SK-N-MC (cell line): ENCODE measurements around the gene CYS1.

Experiments used
- DNase-seq: peaks from one replicate; pipeline ENCODE4 v3.0.0-alpha.2; 2011; ENCODE audit warnings: low read depth, low spot score
- H3K27ac ChIP-seq: fragments of 200-600 bp; sonication (generic); 2 replicates; pipeline ENCODE4 v1.5.1; 2016; ENCODE audit warnings: mixed run types
- H3K36me3 ChIP-seq: fragments of 200-600 bp; sonication (generic); 2 replicates; pipeline ENCODE4 v1.6.1; 2017; ENCODE audit warnings: antibody characterized with exemption, low read length, mixed read lengths; ENCODE audit not compliant: insufficient read depth
- H3K4me3 ChIP-seq: fragments of 200-600 bp; sonication (generic); 2 replicates; pipeline ENCODE4 v1.5.1; 2016
- H3K9ac ChIP-seq: fragments of 200-600 bp; sonication (generic); 2 replicates; pipeline ENCODE4 v1.8.0; 2017; ENCODE audit warnings: mixed run types, mixed read lengths; ENCODE audit not compliant: insufficient read length
- H3K9me3 ChIP-seq: fragments of 200-600 bp; sonication (generic); 2 replicates; pipeline ENCODE4 v1.6.1; 2017; ENCODE audit warnings: low read depth, mild to moderate bottlenecking, antibody characterized with exemption, low read length, moderate library complexity, mixed read lengths
- EZH2 ChIP-seq: fragments of 200-600 bp; sonication (generic); IDR thresholded peaks from one replicate; pipeline ENCODE4 v1.6.1; 2017; ENCODE audit warnings: antibody characterized with exemption
- FOXP2 ChIP-seq: optimal IDR thresholded peaks from 2 replicates; pipeline ENCODE3; 2011; ENCODE audit warnings: mild to moderate bottlenecking, moderate library complexity; ENCODE audit not compliant: insufficient read depth; ENCODE audit errors: extremely low read length, control extremely low read depth
- POLR2AphosphoS5 ChIP-seq: IDR thresholded peaks from 2 replicates; pipeline ENCODE4 v1.6.1; 2012; ENCODE audit warnings: mild to moderate bottlenecking, low read depth, low read length, borderline replicate concordance

Gene CYS1

GRCh38 chr2:10052216-10052615, 28.0 kb downstream of the CYS1 start:
- no peak for DNase-seq
- Histone ChIP-seq H3K9ac (no peak overlapping the region), H3K27ac (no peak overlapping the region), H3K9me3 (no peaks in the 10 kb centered on the region), H3K4me3 (no peak overlapping the region), H3K36me3 (peaks cover 31% of the 10 kb centered on the region; the same call in 1 of the 2 replicates)
- TF ChIP-seq FOXP2 (no peak), POLR2AphosphoS5 (no peak), EZH2 (no peak)

DNA sequence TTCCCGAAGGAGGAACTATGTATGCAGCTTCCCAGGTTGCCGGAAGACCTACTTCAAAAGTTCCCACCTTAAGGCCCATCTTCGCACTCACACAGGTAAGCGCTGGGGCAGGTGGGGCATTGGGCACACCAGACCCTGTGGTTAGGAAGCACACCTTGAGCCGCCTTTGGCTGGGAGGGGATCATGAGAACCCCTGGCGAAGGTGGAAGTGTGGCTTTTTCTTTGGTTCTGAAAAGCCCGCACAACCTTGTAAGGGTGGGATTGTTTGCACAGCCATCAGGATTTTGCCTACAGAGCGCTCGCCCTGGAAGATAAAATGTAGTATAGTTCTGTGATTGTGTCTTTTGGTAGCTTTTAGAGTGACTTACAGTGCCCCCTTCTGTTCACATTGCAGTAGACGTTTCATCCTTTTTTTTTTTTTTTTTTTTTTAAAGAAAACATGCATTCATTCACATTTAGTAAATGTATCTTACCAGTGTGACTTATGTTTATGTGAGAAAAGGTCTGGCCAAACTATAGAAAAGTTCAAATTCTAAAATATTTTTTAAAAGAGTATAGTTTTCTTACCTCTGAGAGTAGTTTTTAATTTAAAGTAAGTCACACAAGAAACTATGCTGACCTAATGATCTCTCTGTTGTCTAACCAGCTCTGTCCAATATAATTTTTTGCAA, 31.6 kb downstream of the CYS1 start:
- no peak overlapping the region for H3K9ac ChIP-seq
- H3K9me3 ChIP-seq: no peaks in the 10 kb centered on the region
- peaks cover 27% of the 10 kb centered on the region; the same call in 1 of the 2 replicates for H3K36me3 ChIP-seq
- no peak overlapping the region for H3K4me3 ChIP-seq
- DNase-seq: peak; percentile 10
- TF ChIP-seq POLR2AphosphoS5 (no peak), FOXP2 (no peak), EZH2 (no peak)
- H3K27ac ChIP-seq: no peak overlapping the region

- Histone ChIP-seq H3K9ac (no peak overlapping the region), H3K36me3 (peaks cover 20% of the 10 kb centered on the region; the same call in 1 of the 2 replicates)
These were observed 32.4 kb downstream of the CYS1 start for GRCh38 chr2:10047616-10048500.

DNA sequence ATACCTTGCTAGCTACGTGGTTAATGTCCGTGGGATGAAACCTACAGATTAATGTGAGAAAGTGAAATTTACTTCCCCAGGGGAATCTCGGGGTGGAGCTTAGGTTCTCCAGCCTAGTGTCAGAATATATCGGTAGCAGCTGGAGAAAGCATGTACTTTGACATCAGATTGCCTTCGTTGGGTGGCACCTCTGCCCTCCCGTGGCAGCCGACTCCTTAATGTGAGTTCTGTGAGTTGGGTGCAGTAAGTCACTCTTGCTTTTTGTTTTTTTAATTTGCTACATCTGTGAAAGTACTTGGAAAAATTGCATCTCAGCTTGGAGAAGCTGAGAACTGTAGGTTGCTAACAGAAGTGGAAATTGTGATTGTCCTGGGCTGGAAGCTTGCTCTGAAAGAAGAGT, 33.3 kb downstream of the CYS1 start:
- Histone ChIP-seq H3K27ac (0 out of 2 replicates have a peak overlapping the region, but pooled peaks have one; percentile 8), H3K9me3 (no peaks in the 10 kb centered on the region), H3K9ac (no peak overlapping the region), H3K4me3 (no peak overlapping the region), H3K36me3 (peaks cover 14% of the 10 kb centered on the region; the same call in 1 of the 2 replicates)
- DNase-seq: no peak
- TF ChIP-seq POLR2AphosphoS5 (no peak), FOXP2 (no peak), EZH2 (no peak)

More at GRCh38 chr2:10047616-10048500, 32.4 kb downstream of the CYS1 start:
- H3K27ac ChIP-seq: no peak overlapping the region
- no peak for DNase-seq
- no peak overlapping the region for H3K4me3 ChIP-seq
- H3K9me3 ChIP-seq: no peaks in the 10 kb centered on the region
- TF ChIP-seq EZH2: no peak
- no peak for TF ChIP-seq FOXP2
- no peak for TF ChIP-seq POLR2AphosphoS5

DNA sequence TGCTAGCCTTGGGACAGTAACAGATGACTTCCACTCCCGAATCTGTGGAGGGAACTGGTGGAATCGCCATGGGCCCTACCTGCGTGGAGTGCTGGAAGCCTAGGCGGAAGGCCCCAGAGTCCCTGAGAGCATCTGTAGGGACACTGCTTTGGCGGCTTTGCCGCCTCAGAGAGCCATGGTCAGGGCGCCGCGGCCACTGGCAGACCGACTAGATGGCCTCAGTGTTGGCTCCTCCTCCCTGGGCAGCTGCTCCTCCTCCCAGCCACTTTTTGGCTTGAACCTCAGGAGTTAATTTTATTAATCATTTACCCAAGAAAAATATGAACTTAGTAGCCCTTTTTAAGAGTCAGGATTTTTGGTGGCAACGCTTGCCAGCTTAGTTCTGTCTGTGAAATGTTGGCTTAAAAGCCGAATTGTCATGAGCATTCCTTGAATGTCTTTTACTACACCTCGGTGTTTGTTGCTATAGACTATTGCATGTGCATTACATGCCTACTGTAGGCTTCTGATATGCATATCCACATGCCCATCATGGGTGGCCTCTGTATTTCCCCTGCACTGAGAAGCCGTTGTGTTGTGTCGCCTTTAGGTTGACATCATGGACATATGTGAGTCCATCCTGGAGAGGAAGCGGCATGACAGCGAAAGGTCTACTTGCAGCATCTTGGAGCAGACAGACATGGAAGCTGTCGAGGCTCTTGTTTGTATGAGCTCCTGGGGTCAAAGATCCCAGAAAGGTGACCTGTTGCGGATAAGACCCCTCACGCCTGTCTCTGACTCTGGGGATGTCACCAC, 34.5 kb downstream of the CYS1 start:
- H3K9ac ChIP-seq: no peak overlapping the region
- DNase-seq: no peak

DNA sequence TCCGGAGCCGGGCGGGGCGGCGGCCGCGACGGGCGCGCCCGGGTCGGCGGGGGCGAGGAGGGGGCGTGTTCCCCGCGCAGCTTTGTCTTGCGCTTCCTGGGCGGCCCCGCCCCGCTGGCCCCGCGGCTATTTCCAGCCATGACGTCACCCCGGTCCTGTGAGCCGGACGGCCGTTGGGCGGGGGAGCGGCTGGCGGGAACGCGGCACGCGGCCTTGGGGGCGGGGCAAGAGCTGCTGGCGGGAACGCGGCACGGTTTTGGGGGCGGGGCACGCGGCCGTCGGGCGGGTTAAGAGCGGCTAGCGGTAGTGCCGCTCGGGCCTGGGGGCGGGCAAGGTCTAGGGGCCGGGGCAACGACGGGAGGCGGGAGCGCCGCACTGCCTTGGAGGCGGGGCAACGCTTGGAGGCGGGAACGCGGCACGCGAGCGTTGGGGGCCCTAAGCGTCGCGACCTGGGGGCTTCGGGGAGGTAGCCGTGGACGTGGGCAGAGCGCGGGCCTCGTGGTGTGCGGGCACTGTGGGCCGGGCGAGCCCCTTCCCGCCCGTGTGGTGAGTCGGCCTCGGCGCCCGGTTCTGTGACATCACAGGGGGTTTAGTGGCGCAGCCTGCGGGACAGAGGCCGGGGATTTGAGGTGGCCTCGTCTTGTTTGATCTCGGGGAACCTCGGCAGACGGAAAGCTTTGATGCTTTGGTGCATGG, 36.2 kb downstream of the CYS1 start:
- TF ChIP-seq EZH2: no peak
- TF ChIP-seq POLR2AphosphoS5: no peak
- no peak for TF ChIP-seq FOXP2
- H3K9ac ChIP-seq: peak overlapping the region; percentile 73
- H3K4me3 ChIP-seq: peak overlapping the region; percentile 75
- H3K9me3 ChIP-seq: no peaks in the 10 kb centered on the region
- H3K36me3 ChIP-seq: peaks cover 7% of the 10 kb centered on the region; the same call in 1 of the 2 replicates
- H3K27ac ChIP-seq: no peak overlapping the region
- peak; percentile 3 for DNase-seq

More for the DNA sequence above, 34.5 kb downstream of the CYS1 start:
- Histone ChIP-seq H3K27ac (no peak overlapping the region), H3K36me3 (peaks cover 14% of the 10 kb centered on the region; the same call in 1 of the 2 replicates), H3K9me3 (no peaks in the 10 kb centered on the region), H3K4me3 (no peak overlapping the region)
- TF ChIP-seq EZH2 (no peak), FOXP2 (no peak), POLR2AphosphoS5 (no peak)

DNA sequence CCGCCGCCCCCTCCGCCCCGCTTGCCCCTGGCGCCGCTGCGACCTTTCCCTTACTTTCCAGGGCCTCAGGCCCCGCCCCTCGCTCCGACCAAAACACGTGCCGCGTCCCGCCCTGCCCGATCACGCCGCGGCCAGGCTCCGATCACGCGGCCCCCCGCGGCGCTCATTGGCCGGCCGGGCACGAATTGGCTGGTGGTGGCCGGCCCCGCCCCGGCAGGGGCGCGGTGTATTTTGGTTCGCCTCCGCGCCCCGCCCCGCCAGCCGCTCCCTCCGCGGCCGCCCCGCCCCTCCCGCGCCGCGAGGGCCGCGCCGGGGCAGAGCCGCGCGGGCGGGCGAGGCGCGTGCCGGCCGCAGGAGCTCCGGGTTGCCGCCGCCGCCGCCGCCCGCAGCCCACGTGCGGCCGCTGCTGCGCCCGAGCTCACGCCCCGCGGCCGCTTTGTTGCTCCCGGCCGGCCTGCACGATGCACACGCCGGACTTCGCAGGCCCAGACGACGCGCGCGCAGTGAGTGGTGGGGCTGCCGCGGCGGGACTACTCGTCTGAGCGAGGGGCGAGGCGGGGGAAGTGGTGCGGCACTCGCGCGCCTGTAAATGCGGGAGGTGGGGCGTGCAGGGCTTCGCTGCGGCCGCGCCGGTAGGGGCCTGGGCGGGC, 36.8 kb downstream of the CYS1 start, which contains the start of gene KLF11:
TSS of gene KLF11 (plus strand) at position 295 of the 650 bp plus-strand sequence. CDS start at position 462, 167 bp downstream.
- Histone ChIP-seq H3K27ac (no peak within 1 kb of the TSS), H3K9me3 (no peaks in the 10 kb centered on the region), H3K36me3 (peaks cover 6% of the 10 kb centered on the region; the same call in 1 of the 2 replicates), H3K4me3 (peak within 1 kb of the TSS; percentile 75), H3K9ac (peak within 1 kb of the TSS; percentile 73)
- DNase-seq: no peak
- no peak for TF ChIP-seq POLR2AphosphoS5
- TF ChIP-seq EZH2: no peak
- TF ChIP-seq FOXP2: no peak
